Endothelial cell of umbilical vein (primary cell): Measurements from ENCODE around the gene MAP2K1. TPM values are rescaled to one million over a fixed set of nuclear protein-coding genes. Genes with fewer than 3 reads are reported as not detected.

Experiments used
- BruUV-seq: library from RNA; stranded (reverse); fragments of 400-500 nt; replicated peaks from 2 replicates; lab custom pipeline; 2021; lab: Mats Ljungman, UMichigan
- CTCF ChIA-PET: fragments of 300-600, 350-600 bp; sonication (Branson Sonifier 250); formaldehyde crosslinking; loops from one replicate; lab custom pipeline; 2021; ENCODE audit warnings: antibody characterized with exemption, inconsistent platforms; lab: Charles Lee
- POLR2A ChIA-PET: fragments of 300-600, 350-600 bp; sonication (Branson Sonifier 250); formaldehyde crosslinking; loops from one replicate; lab custom pipeline; 2021; ENCODE audit warnings: antibody characterized with exemption, inconsistent platforms; lab: Charles Lee
- DNase-seq: peaks from one replicate; pipeline ENCODE4 v3.0.0-alpha.2; 2011; ENCODE audit warnings: low read depth, low spot score
- FAIRE-seq: peaks from 2 replicates; lab custom pipeline; 2011; peaks lifted over from hg19 to GRCh38; lab: Jason Lieb, UNC
- H2AFZ ChIP-seq: 2 replicates; pipeline ENCODE4 v1.6.0; 2012; ENCODE audit warnings: low read depth, low read length, control low read depth, inconsistent platforms
- H3K27ac ChIP-seq: 2 replicates; pipeline ENCODE4 v1.5.1; 2011; ENCODE audit warnings: low read depth, mild to moderate bottlenecking, control low read depth, low read length, moderate library complexity; ENCODE audit not compliant: insufficient read depth
- H3K27me3 ChIP-seq, 2 experiments: 2 replicates each; pipeline versions ENCODE4 v1.6.0 to v1.6.1; 2011; ENCODE audit warnings: low read length in 2 of 2, mixed read lengths in 1 of 2; ENCODE audit not compliant: control insufficient read depth in 2 of 2, insufficient read depth in 2 of 2
- H3K36me3 ChIP-seq, 2 experiments: 2 replicates in 1 of 2; 3 replicates in 1 of 2; pipeline ENCODE4 v1.5.1; 2011; ENCODE audit warnings: low read length in 2 of 2, mild to moderate bottlenecking in 1 of 2, moderate library complexity in 1 of 2; ENCODE audit not compliant: control insufficient read depth in 2 of 2, insufficient read depth in 2 of 2; ENCODE audit errors: extremely low read depth in 1 of 2
- H3K4me1 ChIP-seq: 3 replicates; pipeline ENCODE4 v1.5.1; 2011; ENCODE audit warnings: mild to moderate bottlenecking, low read length; ENCODE audit not compliant: control insufficient read depth, insufficient read depth; ENCODE audit errors: extremely low read depth
- H3K4me2 ChIP-seq: 2 replicates; pipeline ENCODE4 v1.6.1; 2011; ENCODE audit warnings: low read length, control low read depth, mixed read lengths; ENCODE audit not compliant: insufficient read depth
- H3K4me3 ChIP-seq, 3 experiments: fragments of 200-600 bp in 1 of 3; sonication (generic), shearing (Covaris generic) in 1 of 3; replicated peaks in 1 of 3; 2 replicates each; pipeline ENCODE4 v1.5.1; 2011 to 2016; ENCODE audit warnings: control low read depth in 3 of 3, low read length in 3 of 3, mild to moderate bottlenecking in 2 of 3, inconsistent platforms in 1 of 3, low read depth in 1 of 3, moderate library complexity in 1 of 3; ENCODE audit not compliant: insufficient read depth in 1 of 3
- H3K79me2 ChIP-seq: 2 replicates; pipeline ENCODE4 v1.6.0; 2012; ENCODE audit warnings: low read length, inconsistent platforms; ENCODE audit not compliant: control insufficient read depth, insufficient read depth
- H3K9ac ChIP-seq: replicated peaks from 2 replicates; pipeline ENCODE3; 2011; ENCODE audit warnings: low read length, control low read depth; ENCODE audit not compliant: insufficient read depth; ENCODE audit errors: extremely low read depth
- H3K9me1 ChIP-seq: replicated peaks from 3 replicates; pipeline ENCODE4 v1.6.0; 2011; ENCODE audit warnings: mild to moderate bottlenecking, low read length; ENCODE audit not compliant: control insufficient read depth, insufficient read depth; ENCODE audit errors: extremely low read depth
- H3K9me3 ChIP-seq: replicated peaks from 2 replicates; pipeline ENCODE4 v1.5.1; 2012; ENCODE audit warnings: low read length, inconsistent platforms; ENCODE audit not compliant: control insufficient read depth, insufficient read depth
- H4K20me1 ChIP-seq: replicated peaks from 2 replicates; pipeline ENCODE3; 2011; ENCODE audit warnings: mild to moderate bottlenecking, low read length; ENCODE audit not compliant: control insufficient read depth, insufficient read depth; ENCODE audit errors: extremely low read depth
- CTCF ChIP-seq, 2 donors: IDR thresholded peaks; 1 replicate in 1 of 2; 2 replicates in 1 of 2; pipeline ENCODE4 v1.5.1; 2011; ENCODE audit warnings: low read length in 2 of 2, mild to moderate bottlenecking in 2 of 2, moderate library complexity in 2 of 2, control low read depth in 1 of 2, inconsistent platforms in 1 of 2, low read depth in 1 of 2; ENCODE audit not compliant: insufficient read depth in 1 of 2; ENCODE audit errors: extremely low read depth in 1 of 2
- EZH2 ChIP-seq: IDR thresholded peaks from 2 replicates; pipeline ENCODE4 v1.6.1; 2012; ENCODE audit warnings: borderline replicate concordance, low read depth, mild to moderate bottlenecking, moderate library complexity, low read length, inconsistent platforms; ENCODE audit not compliant: severe bottlenecking
- FOS ChIP-seq: IDR thresholded peaks from 2 replicates; pipeline ENCODE4 v1.6.1; 2011; ENCODE audit warnings: mild to moderate bottlenecking, low read length, moderate library complexity, borderline replicate concordance; ENCODE audit not compliant: insufficient read depth
- GATA2 ChIP-seq: IDR thresholded peaks from 2 replicates; pipeline ENCODE4 v1.7.0; 2011; ENCODE audit warnings: low read depth, mild to moderate bottlenecking, moderate library complexity, mixed read lengths, low read length; ENCODE audit not compliant: insufficient read length, insufficient read depth
- JUN ChIP-seq: IDR thresholded peaks from 2 replicates; pipeline ENCODE4 v1.6.1; 2011; ENCODE audit warnings: borderline replicate concordance, low read depth; ENCODE audit not compliant: insufficient read length, insufficient read depth
- MAX ChIP-seq: IDR thresholded peaks from 2 replicates; pipeline ENCODE4 v1.6.1; 2011; ENCODE audit not compliant: insufficient read depth, insufficient read length
- MYC ChIP-seq: IDR thresholded peaks from one replicate; pipeline ENCODE4 v1.6.1; 2011; ENCODE audit warnings: mild to moderate bottlenecking, low read depth, low read length
- POLR2A ChIP-seq: IDR thresholded peaks from 2 replicates; pipeline ENCODE4 v1.6.1; 2012; ENCODE audit warnings: low read depth, mild to moderate bottlenecking, control low read depth, low read length
- POLR2AphosphoS5 ChIP-seq: IDR thresholded peaks from 2 replicates; pipeline ENCODE4 v1.6.1; 2012; ENCODE audit warnings: low read depth, mild to moderate bottlenecking, control low read depth, low read length, moderate library complexity; ENCODE audit not compliant: insufficient read depth
- dilution Hi-C: fragments of 300-500 bp; cut with MboI; formaldehyde crosslinking; loops from one replicate; pipeline ENCODE4 v1.15.0; 2019; ENCODE audit warnings: low sequenced_read_pairs; ENCODE audit not compliant: extremely low pct_ligation_motif_present
- intact Hi-C: fragments of 100-400 bp; cut with micrococcal nuclease; formaldehyde crosslinking; loops from one replicate; pipeline ENCODE4 v1.10.0; 2022
- polyA plus RNA-seq, 4 experiments: library from polyadenylated mRNA; depleted of rRNA in 3 of 4; stranded (reverse) in 3 of 4; unstranded in 1 of 4; fragments of >200 nt; gene quantifications; 2 replicates each; pipeline versions ENCODE4 v1.2.1 to v1.2.3, GENCODE V29; 2011 to 2012; ENCODE audit warnings: missing spikeins in 1 of 4
- total RNA-seq: library from RNA; stranded (reverse); gene quantifications from 2 replicates; pipeline ENCODE4 v1.2.3, GENCODE V29; 2021

Gene MAP2K1
- total and polyA plus RNA-seq, 2 donors (not counting 3 experiments of a cell fraction or from before 2014, with no cell fraction given), result 30.9 to 45.1 TPM

GRCh38 chr15:66364944-66365528 lies 21.7 kb upstream of the MAP2K1 start:
- CTCF ChIA-PET, result no interaction called here
- no peaks in the 10 kb centered on the region for H3K27me3 ChIP-seq
- H3K9me1 ChIP-seq, result no peaks in the 10 kb centered on the region
- H4K20me1 ChIP-seq, result no peaks in the 10 kb centered on the region
- peaks cover 11% of the 10 kb centered on the region for H3K4me1 ChIP-seq
- dilution Hi-C loops, result no loop called here
- TF ChIP-seq POLR2AphosphoS5 (no peak), MAX (no peak), JUN (no peak), MYC (no peak), POLR2A (no peak), GATA2 (no peak), EZH2 (no peak), CTCF (IDR thresholded peaks at IDR 0.05; ENCODE audit: extremely low read depth in 1 of 2, insufficient read depth in 1 of 2, low read depth in 1 of 2, low read length in 2 of 2) (no peak), FOS (no peak)
- H3K4me3 ChIP-seq, result no peak overlapping the region
- POLR2A ChIA-PET, result interaction anchor here (0.6 kb wide), 1 partner anchor 22 kb away, joined by 6 read pairs; the partner anchor contains the start of gene MAP2K1
- FAIRE-seq (no peak), DNase-seq (no peak)
- H3K4me2 ChIP-seq, result no peak overlapping the region
- no TSS peak for BruUV-seq
- no peaks in the 10 kb centered on the region for H3K36me3 ChIP-seq
- no peak overlapping the region for H3K9ac ChIP-seq
- no peak overlapping the region for H3K27ac ChIP-seq
- no peaks in the 10 kb centered on the region for H3K79me2 ChIP-seq
- intact Hi-C loops, result no loop called here
- no peaks in the 10 kb centered on the region for H3K9me3 ChIP-seq
- no peak overlapping the region for H2AFZ ChIP-seq
